22Rv1 (cell line): ENCODE results near the gene PMM2.
"Not testable (repeated sequence)": the region's sequence is repeated elsewhere in the genome, so short reads cannot be mapped to it uniquely, and the experiment has no call there.

Experiments
- H3K27ac ChIP-seq: fragments of 450-650 bp; 2 replicates; pipeline ENCODE4 v1.5.1; 2017
- CTCF ChIP-seq: fragments of 450-650 bp; IDR thresholded peaks from 2 replicates; pipeline ENCODE4 v1.5.1; 2017; ENCODE audit warnings: mild to moderate bottlenecking
- ZFX ChIP-seq: fragments of 450-650 bp; IDR thresholded peaks from 2 replicates; pipeline ENCODE4 v1.6.1; 2017; ENCODE audit warnings: antibody characterized with exemption, borderline replicate concordance

PMM2 gene

DNA sequence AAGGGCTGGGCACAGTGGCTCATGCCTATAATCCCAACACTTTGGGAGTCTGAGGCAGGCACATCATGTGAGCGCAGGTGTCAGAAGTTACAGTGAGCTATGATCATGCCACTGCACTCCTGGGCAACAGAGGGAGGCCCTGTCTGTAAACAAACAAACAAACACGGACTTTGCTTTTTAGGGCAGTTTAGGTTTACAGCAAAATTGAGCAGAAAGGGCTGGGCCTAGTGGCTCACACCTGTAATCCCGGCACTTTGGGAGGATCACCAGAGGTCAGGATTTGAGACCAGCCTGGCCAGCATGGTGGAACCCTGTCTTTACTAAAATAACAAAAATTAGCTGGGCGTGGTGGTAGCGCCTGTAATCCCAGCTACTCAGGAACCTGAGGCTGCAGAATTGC, 74.4 kb downstream of the PMM2 start:
- H3K27ac ChIP-seq = no peak overlapping the region

GRCh38 chr16:8872967-8873865, 75.6 kb downstream of the PMM2 start:
- no peak for TF ChIP-seq ZFX
- TF ChIP-seq CTCF = peak; percentile 28
- no peak overlapping the region for H3K27ac ChIP-seq

More for the DNA sequence above, 74.4 kb downstream of the PMM2 start:
- no peak for TF ChIP-seq CTCF
- TF ChIP-seq ZFX = no peak

- H3K27ac ChIP-seq = not testable (repeated sequence)
Observed at GRCh38 chr16:8873866-8874195, 76.2 kb downstream of the PMM2 start.

DNA sequence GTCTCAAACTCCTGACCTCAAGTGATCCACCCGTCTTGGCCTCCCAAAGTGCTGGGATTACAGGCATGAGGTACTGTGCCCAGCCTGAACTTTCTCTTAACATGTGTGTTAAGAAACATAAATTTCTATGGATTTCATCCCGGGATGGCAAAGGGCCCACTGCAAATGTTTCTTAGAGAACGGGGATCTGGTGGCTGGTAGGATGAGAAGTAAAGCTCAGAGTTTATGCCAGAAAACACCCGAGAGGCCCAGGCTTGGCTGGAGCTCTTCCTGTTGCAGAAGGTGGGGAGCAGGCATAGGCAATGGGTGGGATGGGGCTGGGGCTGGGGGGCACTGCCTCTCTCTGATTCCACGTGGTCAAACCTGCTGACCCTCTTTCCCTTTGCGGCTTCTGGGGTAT, 76.7 kb downstream of the PMM2 start:
- no peak for TF ChIP-seq CTCF
- no peak for TF ChIP-seq ZFX
- H3K27ac ChIP-seq = no peak overlapping the region

DNA sequence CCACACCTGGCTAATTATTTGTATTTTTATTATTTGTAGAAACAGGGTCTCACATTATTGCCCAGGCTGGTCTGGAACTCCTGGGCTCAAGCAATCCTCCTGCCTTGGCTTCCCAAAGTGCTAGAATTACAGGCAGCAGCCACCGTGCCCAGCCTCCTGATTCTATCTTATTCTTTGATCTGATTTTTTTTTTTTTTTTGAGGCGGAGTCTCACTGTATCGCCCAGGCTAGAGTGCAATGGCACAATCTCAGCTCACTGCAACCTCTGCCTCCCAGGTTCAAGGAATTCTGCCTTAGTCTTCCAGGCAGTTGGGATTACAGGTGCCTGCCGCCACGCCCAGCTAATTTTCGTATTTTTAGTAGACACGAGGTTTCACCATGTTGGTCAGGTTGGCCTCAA, 77.7 kb downstream of the PMM2 start:
- not testable (repeated sequence) for H3K27ac ChIP-seq

DNA sequence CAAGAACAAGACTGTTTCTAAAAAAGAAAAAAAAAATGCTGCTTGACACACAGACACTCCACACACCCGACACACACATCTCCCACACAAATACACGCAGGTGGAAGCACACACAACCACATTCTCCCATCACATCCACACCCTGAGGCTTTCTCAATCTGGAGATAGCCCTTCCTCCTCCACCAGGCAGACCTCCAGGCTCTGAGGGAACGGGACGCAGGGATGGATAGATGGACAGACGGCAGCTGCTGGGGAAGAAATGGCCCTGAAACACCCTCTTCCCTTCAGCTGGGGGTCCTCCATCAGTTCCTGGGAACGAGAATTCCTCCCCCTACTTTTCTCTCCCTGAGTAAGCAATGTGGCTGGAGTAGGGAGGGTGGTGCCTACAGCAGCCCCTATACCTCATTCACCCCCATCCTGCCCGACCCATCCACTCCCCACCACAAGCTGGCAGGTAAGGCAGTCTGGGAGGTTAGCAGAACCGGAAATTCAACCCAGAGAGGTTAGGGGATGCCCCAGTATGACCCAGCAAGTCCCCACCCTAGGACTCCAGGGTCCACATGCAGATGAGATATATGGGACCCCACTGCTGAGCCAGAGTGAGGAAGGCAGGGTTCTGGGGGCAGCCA, 80.4 kb downstream of the PMM2 start:
- no peak overlapping the region for H3K27ac ChIP-seq
- TF ChIP-seq CTCF (no peak), ZFX (no peak)

- TF ChIP-seq ZFX (no peak), CTCF (no peak)
- no peak overlapping the region for H3K27ac ChIP-seq
Observed at GRCh38 chr16:8878523-8878911, 80.9 kb downstream of the PMM2 start.

DNA sequence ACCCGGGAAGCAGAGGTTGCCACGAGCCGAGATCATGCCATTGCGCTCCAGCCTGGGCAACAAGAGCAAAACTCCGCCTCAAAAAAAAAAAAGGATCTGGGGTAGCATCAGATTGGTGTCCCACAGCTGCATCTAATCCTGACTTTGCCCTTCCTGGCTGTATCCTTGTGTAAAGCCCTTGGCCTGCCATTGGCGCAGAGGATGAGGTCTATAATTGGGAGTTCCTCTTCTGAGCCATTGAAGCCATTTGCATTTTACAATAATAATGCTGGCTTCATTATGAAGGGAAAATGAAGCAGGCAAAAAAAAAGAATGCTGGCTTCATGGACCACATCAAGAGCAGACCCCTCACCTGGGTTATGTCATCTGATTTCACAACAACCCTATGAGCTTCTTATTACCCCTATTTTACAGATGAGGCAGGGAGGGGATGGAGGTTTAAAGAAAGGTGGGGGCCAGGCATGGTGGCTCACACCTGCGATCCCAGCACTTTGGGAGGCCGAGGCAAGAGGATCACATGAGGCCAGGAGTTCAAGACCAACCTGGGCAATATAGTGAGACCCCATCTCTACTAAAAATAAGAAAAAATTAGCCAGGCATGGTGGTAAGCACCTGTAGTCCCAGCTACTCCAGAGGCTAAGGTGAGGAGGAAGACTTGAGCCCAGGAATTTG, 83.3 kb downstream of the PMM2 start:
- no peak overlapping the region for H3K27ac ChIP-seq
- TF ChIP-seq ZFX = no peak
- no peak for TF ChIP-seq CTCF
